Suppressor macrophage treated with lipopolysaccharide for 4 hours (primary cell): ENCODE results near the gene MICU2.

Experiments used
- DNase-seq: peaks from one replicate; pipeline ENCODE4 v3.0.0-alpha.2; 2020

Gene MICU2, protein sequence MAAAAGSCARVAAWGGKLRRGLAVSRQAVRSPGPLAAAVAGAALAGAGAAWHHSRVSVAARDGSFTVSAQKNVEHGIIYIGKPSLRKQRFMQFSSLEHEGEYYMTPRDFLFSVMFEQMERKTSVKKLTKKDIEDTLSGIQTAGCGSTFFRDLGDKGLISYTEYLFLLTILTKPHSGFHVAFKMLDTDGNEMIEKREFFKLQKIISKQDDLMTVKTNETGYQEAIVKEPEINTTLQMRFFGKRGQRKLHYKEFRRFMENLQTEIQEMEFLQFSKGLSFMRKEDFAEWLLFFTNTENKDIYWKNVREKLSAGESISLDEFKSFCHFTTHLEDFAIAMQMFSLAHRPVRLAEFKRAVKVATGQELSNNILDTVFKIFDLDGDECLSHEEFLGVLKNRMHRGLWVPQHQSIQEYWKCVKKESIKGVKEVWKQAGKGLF

GRCh38 chr13:21603531-21604448, at the start of gene MICU2:
TSS of gene MICU2 (minus strand) at chr13:21604170. CDS start at chr13:21604148, 22 bp downstream.
- DNase-seq = peak; percentile 97

GRCh38 chr13:21641629-21642028, 37.7 kb upstream of the MICU2 start:
- DNase-seq = no peak

- no peak for DNase-seq
Observed at GRCh38 chr13:21639561-21639960, 35.6 kb upstream of the MICU2 start.

DNA sequence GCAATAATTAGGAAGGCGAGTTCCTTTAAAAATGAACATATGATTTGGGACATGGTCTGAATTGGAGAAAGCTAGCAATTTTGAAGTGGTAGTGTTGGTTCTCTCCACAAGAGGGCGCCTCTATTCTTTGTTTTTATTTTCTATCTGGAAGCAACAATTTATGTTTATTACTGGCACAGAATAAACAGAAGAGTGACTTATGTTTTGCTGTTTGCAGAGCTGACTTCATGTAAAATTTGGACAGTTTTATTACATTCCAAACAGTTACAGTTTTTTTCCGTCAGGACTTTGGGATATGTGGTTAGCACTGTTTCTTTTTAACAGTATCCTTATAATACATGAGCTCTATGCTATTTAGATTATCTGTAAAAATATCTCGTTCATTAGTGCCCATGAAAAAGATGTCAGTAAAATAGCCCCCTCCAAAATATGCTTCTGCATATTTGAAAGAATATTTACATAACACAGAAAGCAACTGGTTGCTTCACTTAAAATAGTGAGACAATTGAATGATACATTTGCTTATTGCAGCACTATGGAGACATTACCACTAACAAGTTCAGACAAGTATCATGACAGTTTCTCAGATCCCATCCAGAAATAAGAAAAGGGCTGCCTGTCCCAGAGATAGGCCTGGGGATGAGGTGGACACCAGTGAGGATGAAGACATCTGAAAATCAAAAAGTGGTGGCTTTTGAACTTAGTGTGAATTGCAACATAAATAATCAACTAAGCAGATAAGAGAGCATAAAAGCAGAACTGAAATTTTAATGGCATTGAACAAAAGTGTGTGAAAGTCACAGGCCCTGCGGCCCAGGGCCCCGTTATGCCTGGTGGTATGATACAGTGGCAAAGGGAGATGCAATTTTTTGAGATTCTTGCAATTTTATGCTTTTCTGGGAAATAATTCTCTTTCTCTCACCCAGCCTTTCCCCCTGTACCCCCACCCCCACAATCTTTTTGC, 34.6 kb upstream of the MICU2 start:
- DNase-seq = peak; percentile 57

- DNase-seq = no peak
Observed at GRCh38 chr13:21637296-21637695, 33.3 kb upstream of the MICU2 start.

DNA sequence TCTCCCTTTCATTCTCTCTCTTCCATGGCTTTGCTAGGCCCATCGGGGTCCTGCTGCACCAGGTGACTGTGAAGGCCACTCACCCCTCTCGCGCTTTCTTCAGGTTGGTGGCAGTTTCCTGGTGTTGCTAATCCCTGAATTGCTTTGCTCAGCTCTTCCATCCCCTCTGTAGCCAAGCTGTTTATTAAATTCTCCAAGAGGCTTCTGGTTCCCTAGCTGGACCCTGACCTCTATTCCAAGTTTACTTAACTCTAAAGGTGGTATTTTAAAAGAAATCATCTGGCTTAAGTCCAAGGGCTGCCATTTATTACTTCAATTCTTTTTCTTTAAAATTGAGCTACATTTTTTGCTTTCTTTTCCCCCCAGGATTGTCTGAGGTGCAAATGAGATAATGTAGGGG, 32.7 kb upstream of the MICU2 start:
- DNase-seq = no peak

- no peak for DNase-seq
Observed at GRCh38 chr13:21632196-21632595, 28.2 kb upstream of the MICU2 start.

DNA sequence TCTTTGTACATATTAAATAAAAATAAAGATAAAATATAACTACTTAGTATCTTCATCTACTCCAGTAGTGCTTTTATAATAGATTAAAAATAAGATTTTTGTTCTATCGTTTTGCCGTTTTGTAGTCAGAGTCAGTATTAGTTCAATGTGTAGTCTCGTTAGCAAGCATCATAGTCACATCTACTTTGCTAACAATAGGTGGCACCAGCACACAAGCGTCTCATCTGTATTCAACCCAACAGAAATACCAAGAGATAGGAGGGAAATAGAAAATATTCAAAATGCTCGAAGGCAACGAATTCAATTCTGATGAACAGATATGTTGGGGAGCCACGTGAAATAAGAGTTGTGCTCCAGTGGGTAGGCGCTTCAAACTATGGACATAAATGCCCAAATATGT, 21.4 kb upstream of the MICU2 start:
- no peak for DNase-seq

DNA sequence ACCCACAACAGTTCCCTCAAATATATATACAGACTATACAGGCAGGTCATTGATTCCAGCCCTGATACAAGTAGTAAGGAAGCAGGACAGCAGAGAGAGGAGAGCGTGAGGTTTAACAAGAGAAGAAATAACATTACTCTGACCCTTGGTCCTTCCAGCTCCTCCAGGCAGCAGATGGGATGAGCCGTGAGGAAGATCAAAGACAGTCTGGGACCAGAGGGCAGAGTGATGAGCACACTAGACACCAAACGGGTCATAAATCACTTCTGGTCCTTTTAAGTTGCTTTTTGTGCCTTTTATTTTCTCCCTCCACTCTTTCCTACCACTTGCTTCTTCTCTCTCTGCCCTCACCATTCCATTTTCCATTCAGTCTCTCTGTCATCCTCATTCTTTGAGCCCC, 16.9 kb upstream of the MICU2 start:
- no peak for DNase-seq

DNA sequence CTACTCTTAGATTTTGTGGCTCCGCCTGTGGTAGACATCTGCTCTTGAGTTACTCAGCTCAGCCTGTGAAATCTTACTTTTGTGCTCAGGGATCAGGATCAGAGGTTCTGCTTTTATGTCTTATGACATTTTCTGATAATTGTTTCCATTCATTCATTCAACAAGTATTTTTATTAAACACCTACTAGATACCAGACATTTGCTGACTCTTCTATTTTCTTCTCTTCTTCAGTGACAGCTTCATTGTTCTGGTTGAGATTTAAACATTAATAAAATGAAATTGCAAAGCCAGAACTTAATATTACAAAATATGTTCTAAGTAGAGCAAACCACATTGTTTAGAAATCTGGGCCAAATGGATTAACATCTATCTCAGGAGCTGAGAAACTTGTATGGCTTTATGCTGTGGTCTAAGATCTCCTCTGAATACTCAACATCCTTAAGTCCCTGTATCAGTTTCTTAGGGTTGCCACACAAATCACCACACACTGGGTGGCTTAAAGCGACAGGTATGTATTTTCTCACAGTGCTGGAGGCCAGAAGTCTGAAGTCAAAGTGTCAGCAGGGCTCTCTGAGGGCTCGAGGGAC, 15.8 kb upstream of the MICU2 start:
- no peak for DNase-seq

DNA sequence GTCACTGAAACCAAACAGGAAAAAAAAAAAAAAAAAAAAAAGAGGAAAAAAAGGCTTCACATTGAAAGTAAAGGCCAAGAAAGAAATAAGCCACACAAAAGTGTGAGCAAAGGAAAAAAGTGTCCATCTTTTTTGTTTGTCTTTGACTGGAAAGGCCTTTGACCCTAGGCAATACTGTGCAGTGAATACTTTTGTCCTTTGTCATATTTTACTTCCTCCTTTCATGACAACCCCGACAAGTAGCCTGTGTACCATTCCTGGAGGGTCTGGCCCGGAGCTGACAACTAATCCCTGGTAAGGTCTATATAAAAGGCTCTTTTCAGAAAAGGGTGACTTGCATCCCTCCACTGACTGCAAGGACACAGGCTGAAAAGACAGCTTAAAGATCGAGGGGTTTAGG, 12.9 kb upstream of the MICU2 start:
- DNase-seq = no peak

GRCh38 chr13:21616205-21616866, 12.4 kb upstream of the MICU2 start:
- no peak for DNase-seq

GRCh38 chr13:21615427-21615826, 11.5 kb upstream of the MICU2 start:
- no peak for DNase-seq

DNA sequence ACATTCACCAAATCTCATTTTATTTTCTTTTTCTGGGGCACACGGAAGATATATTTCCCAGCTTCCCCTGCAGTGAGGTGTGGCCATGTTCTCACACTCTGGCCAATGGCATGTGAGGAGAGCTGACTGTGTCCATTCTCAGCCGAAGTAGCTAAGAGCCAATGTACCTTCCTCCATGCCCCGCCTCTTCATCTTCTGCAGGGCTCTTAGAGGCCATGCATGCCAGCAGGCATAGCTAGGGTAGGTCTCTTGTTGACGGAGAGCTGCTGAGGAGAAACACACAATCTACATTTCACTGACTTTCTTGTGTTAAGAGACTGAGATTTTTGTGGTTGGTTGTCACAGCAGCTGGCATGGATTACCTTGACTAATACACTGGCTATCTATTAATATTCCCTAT, 9.8 kb upstream of the MICU2 start:
- no peak for DNase-seq

- no peak for DNase-seq
Observed at GRCh38 chr13:21611385-21611784, 7.4 kb upstream of the MICU2 start.

GRCh38 chr13:21610687-21611086, 6.7 kb upstream of the MICU2 start:
- DNase-seq = no peak

DNA sequence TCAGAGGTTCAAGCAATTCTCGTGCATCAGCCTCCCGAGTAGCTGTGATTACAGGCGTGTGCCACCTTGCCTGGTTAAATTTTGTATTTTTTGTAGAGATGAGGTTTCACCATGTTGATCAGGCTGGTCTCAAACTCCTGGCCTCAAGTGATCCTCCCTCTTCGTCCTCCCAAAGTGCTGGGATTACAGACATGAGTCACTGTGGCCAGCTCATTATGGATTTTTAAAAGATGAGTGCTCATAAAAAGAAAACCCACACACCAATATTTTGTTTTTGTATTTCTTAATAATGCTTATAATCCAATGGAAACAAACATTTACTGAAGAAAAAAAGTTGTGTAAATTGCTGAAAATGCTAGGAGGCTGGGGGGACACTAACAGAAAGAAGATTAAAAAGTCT, 5.0 kb upstream of the MICU2 start:
- DNase-seq = no peak

DNA sequence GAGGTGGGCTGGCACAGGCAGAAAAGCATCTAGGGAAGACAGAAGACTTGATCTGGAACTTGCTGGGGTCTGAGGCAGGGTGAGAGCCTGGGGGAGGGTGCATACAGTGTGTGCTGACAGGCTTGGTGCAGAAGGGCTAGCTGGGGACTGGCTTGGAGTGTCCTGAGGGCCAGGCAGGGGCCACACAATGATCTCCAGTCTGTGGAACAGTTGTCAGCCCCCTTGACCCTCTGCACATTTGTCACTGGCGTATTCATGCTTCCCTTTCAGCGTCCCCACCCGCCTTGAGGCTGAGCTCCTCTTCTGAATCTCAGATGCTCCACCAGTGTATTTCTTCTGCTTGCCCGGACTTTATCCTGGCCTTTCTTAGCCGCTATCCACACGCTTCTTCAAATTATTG, 2.8 kb upstream of the MICU2 start:
- no peak for DNase-seq

- DNase-seq = no peak
Observed at GRCh38 chr13:21606251-21606650, 2.3 kb upstream of the MICU2 start.

- DNase-seq = no peak
Observed at GRCh38 chr13:21596722-21597121, 7.2 kb downstream of the MICU2 start.

DNA sequence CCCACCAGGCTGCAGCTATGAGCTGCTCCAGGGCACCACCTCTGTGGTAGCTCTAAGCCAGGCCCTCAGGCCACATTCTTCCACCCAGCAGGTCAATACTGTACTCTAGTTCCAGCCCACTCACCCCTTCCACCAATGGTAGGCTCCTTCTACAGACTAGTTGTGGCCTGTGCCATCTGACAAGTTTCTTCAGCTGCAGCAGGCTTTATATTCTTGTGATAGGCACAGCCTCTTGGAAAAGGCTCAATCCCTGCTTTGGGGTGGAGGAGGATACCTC, 8.5 kb downstream of the MICU2 start:
- no peak for DNase-seq
